Activated CD4-positive, alpha-beta T cell treated with anti-CD3 and anti-CD28 coated beads for 36 hours (primary cell): ENCODE results near the gene CFTR. TPM values are rescaled to one million over a fixed set of nuclear protein-coding genes. Genes with fewer than 3 reads are reported as not detected.
"Not testable (repeated sequence)": the region's sequence is repeated elsewhere in the genome, so short reads cannot be mapped to it uniquely, and the experiment has no call there.

Experiments used
- ATAC-seq: fragments of 200-7000 bp; cut with Tn5 transposase; one replicate; pipeline ENCODE4 v1.10.0; 2021; ENCODE audit warnings: mild to moderate bottlenecking, moderate library complexity
- CTCF ChIA-PET: fragments of 350-600 bp; sonication (Branson Sonifier 250); formaldehyde crosslinking; loops from one replicate; lab custom pipeline; 2021; ENCODE audit warnings: antibody characterized with exemption; lab: Charles Lee
- POLR2A ChIA-PET: fragments of 350-600 bp; sonication (Branson Sonifier 250); formaldehyde crosslinking; loops from one replicate; lab custom pipeline; 2021; ENCODE audit warnings: antibody characterized with exemption, inconsistent platforms; lab: Charles Lee
- DNase-seq: peaks from one replicate; pipeline ENCODE4 v3.0.0-alpha.2; 2020
- H3K27ac Mint-ChIP-seq: one replicate; pipeline ENCODE4 v1.8.0; 2021; ENCODE audit warnings: mixed read lengths
- H3K27me3 Mint-ChIP-seq: one replicate; pipeline ENCODE4 v1.8.0; 2021; ENCODE audit warnings: mixed read lengths
- H3K36me3 Mint-ChIP-seq: one replicate; pipeline ENCODE4 v1.8.0; 2021; ENCODE audit warnings: low read depth, mixed read lengths
- H3K4me1 Mint-ChIP-seq: one replicate; pipeline ENCODE4 v1.8.0; 2021; ENCODE audit warnings: mixed read lengths
- H3K4me3 Mint-ChIP-seq: one replicate; pipeline ENCODE4 v1.8.0; 2021; ENCODE audit warnings: mild to moderate bottlenecking, moderate library complexity, mixed read lengths
- H3K9me3 Mint-ChIP-seq: one replicate; pipeline ENCODE4 v1.8.0; 2021; ENCODE audit warnings: low read depth, mixed read lengths
- intact Hi-C, 2 experiments: fragments of 100-400 bp; cut with DNase I in 1 of 2; cut with micrococcal nuclease in 1 of 2; formaldehyde crosslinking; loops; one replicate each; pipeline versions ENCODE4 v1.14.2 to v1.15.1; 2022 to 2024; cut with DNase I, micrococcal nuclease
- total RNA-seq, 2 experiments: library from RNA; stranded (reverse); gene quantifications; one replicate each; pipeline ENCODE4 v1.2.3, GENCODE V29; 2021

Gene CFTR
- total RNA-seq, 2 experiments from 2014 or later = not detected

DNA sequence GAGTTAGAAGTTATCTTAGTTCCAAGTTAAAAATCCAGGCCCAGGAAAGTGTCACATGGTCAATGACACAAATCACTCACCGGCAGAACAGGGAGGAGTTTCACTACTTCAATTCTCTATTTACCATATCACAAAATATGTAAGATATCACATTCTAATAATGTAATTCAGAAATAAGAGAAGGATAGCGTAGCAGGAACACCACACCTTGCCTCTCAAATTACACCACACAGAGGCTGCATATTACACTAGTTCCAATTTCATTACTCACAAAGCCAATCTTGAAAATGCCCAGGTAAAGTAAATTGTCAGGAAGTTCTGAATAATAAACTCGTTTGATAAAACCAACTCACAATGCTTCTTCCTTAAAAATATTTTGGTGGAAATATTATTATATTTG lies 224.2 kb downstream of the CFTR start:
- Mint-ChIP-seq H3K4me3 (no peak overlapping the region), H3K4me1 (no peaks in the 10 kb centered on the region), H3K27me3 (peaks cover 2% of the 10 kb centered on the region), H3K27ac (no peak overlapping the region), H3K9me3 (no peaks in the 10 kb centered on the region), H3K36me3 (no peaks in the 10 kb centered on the region)
- ChIA-PET CTCF (no interaction called here), POLR2A (no interaction called here)
- no peak for DNase-seq
- no peak for ATAC-seq
- intact Hi-C loops = no loop called here

- ATAC-seq (no peak), DNase-seq (no peak)
- POLR2A ChIA-PET = no interaction called here
- intact Hi-C loops = no loop called here
- Mint-ChIP-seq H3K4me1 (no peaks in the 10 kb centered on the region), H3K27ac (no peak overlapping the region), H3K27me3 (peaks cover 2% of the 10 kb centered on the region), H3K4me3 (no peak overlapping the region), H3K9me3 (no peaks in the 10 kb centered on the region), H3K36me3 (no peaks in the 10 kb centered on the region)
- CTCF ChIA-PET = no interaction called here
Observed at GRCh38 chr7:117705630-117706029, 225.8 kb downstream of the CFTR start.

DNA sequence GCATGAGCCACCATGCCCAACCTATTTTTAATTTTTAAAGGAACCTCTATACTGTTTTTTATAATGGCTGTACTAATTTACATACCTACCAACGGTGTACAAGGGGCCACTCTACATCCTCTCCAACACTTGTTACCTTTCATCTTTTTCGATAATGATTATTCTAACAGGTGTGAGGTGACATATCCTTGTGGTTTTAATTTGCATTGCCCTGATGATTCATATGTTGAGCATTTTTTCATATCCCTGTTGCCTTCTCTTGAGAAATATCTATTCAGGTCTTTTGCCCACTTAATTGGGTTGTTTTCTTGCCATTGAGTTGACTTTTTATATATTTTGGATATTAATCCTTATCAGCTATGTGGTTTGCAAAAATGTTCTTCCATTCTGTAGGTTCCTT lies 226.4 kb downstream of the CFTR start:
- ATAC-seq = no peak
- intact Hi-C loops = no loop called here
- Mint-ChIP-seq H3K4me1 (no peaks in the 10 kb centered on the region), H3K27me3 (peaks cover 2% of the 10 kb centered on the region), H3K27ac (no peak overlapping the region), H3K9me3 (no peaks in the 10 kb centered on the region), H3K36me3 (no peaks in the 10 kb centered on the region), H3K4me3 (no peak overlapping the region)
- ChIA-PET POLR2A (no interaction called here), CTCF (interaction anchor here (0.9 kb wide), 1 partner anchor 18 kb away, joined by 3 read pairs; no protein-coding TSS in a partner anchor)
- no peak for DNase-seq

GRCh38 chr7:117707080-117707479 lies 227.3 kb downstream of the CFTR start:
- Mint-ChIP-seq H3K4me1 (no peaks in the 10 kb centered on the region), H3K4me3 (no peak overlapping the region), H3K9me3 (no peaks in the 10 kb centered on the region), H3K27ac (no peak overlapping the region), H3K36me3 (no peaks in the 10 kb centered on the region), H3K27me3 (peaks cover 2% of the 10 kb centered on the region)
- CTCF ChIA-PET = interaction anchor here (0.9 kb wide), 1 partner anchor 18 kb away, joined by 3 read pairs; no protein-coding TSS in a partner anchor
- ATAC-seq = no peak
- POLR2A ChIA-PET = no interaction called here
- DNase-seq = no peak
- intact Hi-C loops = no loop called here

GRCh38 chr7:117708173-117708572 lies 228.3 kb downstream of the CFTR start:
- H3K4me1 Mint-ChIP-seq, CTCF ChIA-PET, H3K4me3 Mint-ChIP-seq, H3K27me3 Mint-ChIP-seq, H3K27ac Mint-ChIP-seq, H3K36me3 Mint-ChIP-seq, H3K9me3 Mint-ChIP-seq, intact Hi-C loops, POLR2A ChIA-PET, DNase-seq, ATAC-seq: not testable (repeated sequence)

DNA sequence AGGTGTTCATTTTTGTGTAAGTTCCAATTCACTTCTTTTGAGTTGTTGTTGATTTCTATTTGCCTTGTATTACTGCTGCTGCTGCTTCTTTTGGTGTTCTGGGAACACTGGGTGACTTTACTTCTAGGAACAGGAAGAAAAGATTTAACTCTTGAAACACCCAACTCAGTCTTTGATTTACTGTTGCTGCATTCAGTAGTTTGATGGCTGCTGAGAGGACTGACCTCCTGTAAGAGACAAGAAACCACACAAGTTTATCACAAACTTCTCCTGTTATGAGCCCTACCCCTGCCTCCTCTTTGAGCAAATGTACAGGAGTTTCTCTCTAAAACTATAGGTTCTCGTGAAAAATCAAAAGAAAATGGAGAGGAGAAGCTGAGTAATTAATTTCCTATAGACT lies 231.7 kb downstream of the CFTR start:
- DNase-seq (no peak), ATAC-seq (no peak)
- ChIA-PET CTCF (interaction anchor here (0.7 kb wide), 1 partner anchor 345 kb away, joined by 3 read pairs; no protein-coding TSS in a partner anchor), POLR2A (no interaction called here)
- H3K36me3 Mint-ChIP-seq = no peaks in the 10 kb centered on the region
- intact Hi-C loops = loop anchor here in 1 of 2 experiments (10.0 kb wide), 1 partner anchor 777 kb away; no protein-coding TSS in a partner anchor
- H3K27ac Mint-ChIP-seq = no peak overlapping the region
- H3K4me3 Mint-ChIP-seq = no peak overlapping the region
- H3K9me3 Mint-ChIP-seq = no peaks in the 10 kb centered on the region
- H3K4me1 Mint-ChIP-seq = no peaks in the 10 kb centered on the region
- H3K27me3 Mint-ChIP-seq = peaks cover 1% of the 10 kb centered on the region

DNA sequence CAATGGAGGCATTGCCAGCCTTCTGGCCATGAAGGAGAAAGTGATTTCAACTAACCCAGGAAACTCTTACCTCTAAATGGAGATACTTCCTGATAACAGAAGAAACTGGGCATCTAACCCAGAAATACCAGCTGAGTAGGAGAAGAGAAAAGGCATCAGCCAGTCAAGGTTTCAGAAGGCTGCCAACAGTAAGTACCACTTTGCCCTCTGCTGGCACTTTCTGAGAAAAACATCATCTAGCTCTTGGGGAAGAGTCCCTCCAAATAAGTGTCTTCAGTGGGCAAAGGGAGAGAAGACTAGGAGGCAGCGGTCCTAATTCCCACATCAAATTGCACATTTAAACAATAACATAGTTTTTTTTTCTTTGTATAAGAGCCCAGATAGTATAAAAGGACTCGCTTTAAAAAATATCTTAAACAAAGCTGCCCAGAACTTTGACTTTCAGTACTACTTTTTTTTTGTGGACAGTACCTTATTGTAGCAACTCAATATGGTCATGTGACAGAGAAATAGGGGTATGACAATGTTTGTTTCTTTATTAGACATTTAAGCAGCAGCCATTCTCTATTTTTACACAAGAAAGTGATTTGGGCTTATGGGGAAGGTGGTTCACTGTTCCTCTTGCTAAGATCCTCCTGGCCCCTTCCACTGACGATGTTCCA lies 236.1 kb downstream of the CFTR start:
- Mint-ChIP-seq H3K27ac (no peak overlapping the region), H3K4me1 (no peaks in the 10 kb centered on the region), H3K27me3 (peaks cover 3% of the 10 kb centered on the region), H3K9me3 (no peaks in the 10 kb centered on the region), H3K36me3 (no peaks in the 10 kb centered on the region), H3K4me3 (no peak overlapping the region)
- CTCF ChIA-PET = interaction anchor here (0.6 to 1.7 kb wide), 9 partner anchors 10 to 503 kb away, joined by 3 to 7 read pairs (median 3); no protein-coding TSS in a partner anchor
- intact Hi-C loops = loop anchor here (1.0 to 10.0 kb wide), 5 partner anchors 257 to 781 kb away; no protein-coding TSS in a partner anchor
- POLR2A ChIA-PET = no interaction called here
- DNase-seq (peak; percentile 25), ATAC-seq (peak; percentile 44)

DNA sequence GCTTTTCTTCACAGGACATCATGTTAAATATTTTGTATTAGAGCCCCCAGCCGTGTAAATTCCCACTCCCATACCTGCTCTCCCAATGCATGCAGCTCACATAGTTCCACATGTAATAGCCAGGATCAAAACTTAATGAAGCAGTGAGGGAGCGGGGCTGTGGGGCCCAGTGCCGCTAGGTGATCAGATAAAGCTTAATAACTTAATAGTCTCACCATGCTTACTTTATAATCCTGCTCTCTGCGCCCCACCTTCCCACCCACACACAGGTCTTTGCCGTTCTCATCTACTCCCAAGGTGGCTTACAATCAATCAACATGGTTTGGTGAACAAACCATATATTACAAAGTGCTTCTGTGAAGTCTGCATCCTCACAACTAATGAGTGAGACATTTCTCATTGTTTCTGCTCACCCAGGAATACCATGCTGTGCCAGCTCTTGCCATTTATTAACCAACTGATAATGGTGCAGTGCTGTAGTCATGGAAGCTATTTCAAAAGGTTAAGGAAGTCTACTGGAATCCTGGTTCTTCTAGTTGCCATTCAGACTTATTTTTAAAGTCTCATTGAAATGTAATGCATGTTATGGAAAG lies 237.0 kb downstream of the CFTR start:
- Mint-ChIP-seq H3K27ac (no peak overlapping the region), H3K36me3 (no peaks in the 10 kb centered on the region), H3K4me1 (no peaks in the 10 kb centered on the region), H3K4me3 (no peak overlapping the region), H3K9me3 (no peaks in the 10 kb centered on the region), H3K27me3 (peaks cover 3% of the 10 kb centered on the region)
- ChIA-PET CTCF (interaction anchor here (0.6 to 1.7 kb wide), 3 partner anchors 15 to 257 kb away, joined by 3 to 7 read pairs (median 3); no protein-coding TSS in a partner anchor), POLR2A (no interaction called here)
- ATAC-seq (no peak), DNase-seq (no peak)
- intact Hi-C loops = loop anchor here in 1 of 2 experiments (1.0 to 10.0 kb wide), 4 partner anchors 258 to 782 kb away; no protein-coding TSS in a partner anchor

DNA sequence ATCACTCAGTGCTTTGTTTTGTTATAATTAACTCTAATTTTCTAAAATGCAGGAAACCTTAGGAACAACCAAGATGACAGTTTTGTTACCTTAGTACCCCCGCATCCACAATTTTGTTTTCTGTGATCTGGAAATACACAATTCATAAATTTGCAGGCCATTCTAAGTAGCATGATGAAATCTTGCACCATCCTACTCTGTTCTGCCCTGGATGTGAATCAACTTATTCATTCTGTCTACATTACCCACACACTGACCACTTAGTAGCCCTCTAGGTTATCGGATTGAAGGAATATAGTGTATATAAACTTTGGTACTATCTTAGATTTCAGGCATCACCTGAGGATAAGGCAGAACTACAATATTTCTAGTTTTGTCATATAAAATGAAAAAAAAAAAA lies 237.5 kb downstream of the CFTR start:
- ATAC-seq = no peak
- DNase-seq = no peak
- ChIA-PET CTCF (interaction anchor here (0.6 to 1.0 kb wide), 2 partner anchors 119 to 505 kb away, joined by 3 to 4 read pairs; no protein-coding TSS in a partner anchor), POLR2A (no interaction called here)
- peaks cover 3% of the 10 kb centered on the region for H3K27me3 Mint-ChIP-seq
- H3K9me3 Mint-ChIP-seq = no peaks in the 10 kb centered on the region
- H3K27ac Mint-ChIP-seq = no peak overlapping the region
- intact Hi-C loops = loop anchor here in 1 of 2 experiments (2.0 to 10.0 kb wide), 2 partner anchors 505 to 783 kb away; no protein-coding TSS in a partner anchor
- no peak overlapping the region for H3K4me3 Mint-ChIP-seq
- no peaks in the 10 kb centered on the region for H3K4me1 Mint-ChIP-seq
- H3K36me3 Mint-ChIP-seq = no peaks in the 10 kb centered on the region

Other genes with a start within 250 kb of the CFTR start
- gene WNT2, start 157.0 kb upstream of the CFTR start, total RNA-seq = not detected
- not detected for gene ASZ1, start 52.5 kb upstream of the CFTR start, total RNA-seq